Measurements from ENCODE around the gene SYNJ1. TPM values are rescaled to one million over a fixed set of nuclear protein-coding genes. Genes with fewer than 3 reads are reported as not detected.

Gene SYNJ1
- total RNA-seq, 2 donors from 2014 or later = 6.0 to 12.2 TPM

GRCh38 chr21:32713726-32714125 is 14.1 kb downstream of the SYNJ1 start:
- no peaks in the 10 kb centered on the region for H3K27me3 Mint-ChIP-seq (ENCODE audit: insufficient read depth)
- no peaks in the 10 kb centered on the region for H3K27me3 ChIP-seq (ENCODE audit: control insufficient read depth, insufficient read depth, low read length, poor library complexity, severe bottlenecking)
- peaks cover 4% of the 10 kb centered on the region for H3K36me3 Mint-ChIP-seq (ENCODE audit: low read depth)
- no peak overlapping the region for H3K27ac ChIP-seq (ENCODE audit: low read depth, low read length)
- H3K9me3 ChIP-seq (ENCODE audit: control insufficient read depth, low read length) = no peaks in the 10 kb centered on the region
- no peak overlapping the region for H3K27ac Mint-ChIP-seq
- H3K4me3 Mint-ChIP-seq = no peak overlapping the region
- H3K9ac ChIP-seq (ENCODE audit: extremely low read depth, low read length, poor library complexity, severe bottlenecking) = no peak overlapping the region
- no peaks in the 10 kb centered on the region for H3K9me3 Mint-ChIP-seq
- DNase-seq = no peak
- no peak overlapping the region for H3K4me3 ChIP-seq (ENCODE audit: low read length)
- no peaks in the 10 kb centered on the region for H3K4me1 ChIP-seq (ENCODE audit: control insufficient read depth, insufficient read depth, low read length)
- no peak for TF ChIP-seq CTCF (conservative IDR thresholded peaks at IDR 0.05)
- H3K4me1 Mint-ChIP-seq = no peaks in the 10 kb centered on the region
- H3K36me3 ChIP-seq (ENCODE audit: control insufficient read depth, insufficient read depth, low read length) = peaks cover 1% of the 10 kb centered on the region

GRCh38 chr21:32712641-32713040 is 15.2 kb downstream of the SYNJ1 start:
- H3K4me3 ChIP-seq (ENCODE audit: low read length) = no peak overlapping the region
- H3K4me1 ChIP-seq (ENCODE audit: control insufficient read depth, insufficient read depth, low read length) = no peaks in the 10 kb centered on the region
- no peak for DNase-seq
- Mint-ChIP-seq H3K27ac (no peak overlapping the region), H3K4me1 (no peaks in the 10 kb centered on the region), H3K4me3 (no peak overlapping the region), H3K27me3 (ENCODE audit: insufficient read depth) (no peaks in the 10 kb centered on the region), H3K36me3 (ENCODE audit: low read depth) (peaks cover 4% of the 10 kb centered on the region), H3K9me3 (no peaks in the 10 kb centered on the region)
- no peak overlapping the region for H3K9ac ChIP-seq (ENCODE audit: extremely low read depth, low read length, poor library complexity, severe bottlenecking)
- H3K9me3 ChIP-seq (ENCODE audit: control insufficient read depth, low read length) = no peaks in the 10 kb centered on the region
- no peaks in the 10 kb centered on the region for H3K27me3 ChIP-seq (ENCODE audit: control insufficient read depth, insufficient read depth, low read length, poor library complexity, severe bottlenecking)
- 92 to 100% methylated on average over 1 to 4 of the region's 4 CpGs for WGBS, 2 experiments (ENCODE audit: insufficient coverage in 1 of 2, insufficient read length in 1 of 2)
- H3K36me3 ChIP-seq (ENCODE audit: control insufficient read depth, insufficient read depth, low read length) = no peaks in the 10 kb centered on the region
- no peak for TF ChIP-seq CTCF (conservative IDR thresholded peaks at IDR 0.05)
- no peak overlapping the region for H3K27ac ChIP-seq (ENCODE audit: low read depth, low read length)

- Mint-ChIP-seq H3K4me1 (no peaks in the 10 kb centered on the region), H3K4me3 (no peak overlapping the region), H3K36me3 (ENCODE audit: low read depth) (peaks cover 4% of the 10 kb centered on the region), H3K27me3 (ENCODE audit: insufficient read depth) (no peaks in the 10 kb centered on the region), H3K27ac (no peak overlapping the region), H3K9me3 (no peaks in the 10 kb centered on the region)
- Histone ChIP-seq H3K27ac (ENCODE audit: low read depth, low read length) (no peak overlapping the region), H3K4me3 (ENCODE audit: low read length) (no peak overlapping the region), H3K36me3 (ENCODE audit: control insufficient read depth, insufficient read depth, low read length) (no peaks in the 10 kb centered on the region), H3K27me3 (ENCODE audit: control insufficient read depth, insufficient read depth, low read length, poor library complexity, severe bottlenecking) (no peaks in the 10 kb centered on the region), H3K4me1 (ENCODE audit: control insufficient read depth, insufficient read depth, low read length) (no peaks in the 10 kb centered on the region), H3K9ac (ENCODE audit: extremely low read depth, low read length, poor library complexity, severe bottlenecking) (no peak overlapping the region), H3K9me3 (ENCODE audit: control insufficient read depth, low read length) (no peaks in the 10 kb centered on the region)
- no peak for TF ChIP-seq CTCF (conservative IDR thresholded peaks at IDR 0.05)
- no peak for DNase-seq
Observed at GRCh38 chr21:32712043-32712442, 15.8 kb downstream of the SYNJ1 start.
